ENCODE measurements around the gene RPL38.

- TF ChIP-seq CTCF (conservative IDR thresholded peaks at IDR 0.05 in 1 of 2, IDR thresholded peaks at IDR 0.05 in 1 of 2; ENCODE audit: extremely low read depth in 1 of 2, insufficient read depth in 1 of 2, low read depth in 1 of 2, low read length in 2 of 2) (peak in 1 of 2 donors; percentile 7), EZH2 (IDR thresholded peaks at IDR 0.05; ENCODE audit: borderline replicate concordance, low read length) (no peak)
These were observed 8.9 kb downstream of the RPL38 start for GRCh38 chr17:74212209-74212912.
